Activated naive CD4-positive, alpha-beta T cell treated with anti-CD3 and anti-CD28 coated beads, Interleukin-2, amount 50 U/mL, for 24 hours (primary cell): ENCODE results near the gene MEG3.

ENCODE experiments used
- H3K27ac Mint-ChIP-seq: one replicate; pipeline ENCODE4 v1.8.0; 2021; ENCODE audit warnings: mild to moderate bottlenecking, mixed read lengths
- H3K27me3 Mint-ChIP-seq: one replicate; pipeline ENCODE4 v1.8.0; 2021; ENCODE audit warnings: mixed read lengths
- H3K36me3 Mint-ChIP-seq: one replicate; pipeline ENCODE4 v1.8.0; 2021; ENCODE audit warnings: mixed read lengths
- H3K4me1 Mint-ChIP-seq: one replicate; pipeline ENCODE4 v1.8.0; 2021; ENCODE audit warnings: mixed read lengths
- H3K4me3 Mint-ChIP-seq: one replicate; pipeline ENCODE4 v1.8.0; 2021; ENCODE audit warnings: mild to moderate bottlenecking, mixed read lengths
- H3K9me3 Mint-ChIP-seq: one replicate; pipeline ENCODE4 v1.8.0; 2021; ENCODE audit warnings: mixed read lengths

The MEG3 gene

GRCh38 chr14:100871234-100872186, 45.6 kb downstream of the MEG3 start:
- Mint-ChIP-seq H3K27ac (peak overlapping the region; percentile 43), H3K9me3 (no peaks in the 10 kb centered on the region), H3K36me3 (no peaks in the 10 kb centered on the region), H3K27me3 (no peaks in the 10 kb centered on the region), H3K4me3 (no peak overlapping the region), H3K4me1 (no peaks in the 10 kb centered on the region)

- no peaks in the 10 kb centered on the region for H3K36me3 Mint-ChIP-seq
- no peaks in the 10 kb centered on the region for H3K27me3 Mint-ChIP-seq
- no peak overlapping the region for H3K4me3 Mint-ChIP-seq
- H3K9me3 Mint-ChIP-seq: no peaks in the 10 kb centered on the region
- H3K27ac Mint-ChIP-seq: no peak overlapping the region
- H3K4me1 Mint-ChIP-seq: no peaks in the 10 kb centered on the region
These were observed 46.6 kb downstream of the MEG3 start for GRCh38 chr14:100872259-100873095.

GRCh38 chr14:100873096-100873482, 47.2 kb downstream of the MEG3 start:
- no peak overlapping the region for H3K4me3 Mint-ChIP-seq
- no peaks in the 10 kb centered on the region for H3K27me3 Mint-ChIP-seq
- no peak overlapping the region for H3K27ac Mint-ChIP-seq
- H3K4me1 Mint-ChIP-seq: no peaks in the 10 kb centered on the region
- no peaks in the 10 kb centered on the region for H3K9me3 Mint-ChIP-seq
- no peaks in the 10 kb centered on the region for H3K36me3 Mint-ChIP-seq

GRCh38 chr14:100874051-100874410, 48.1 kb downstream of the MEG3 start:
- Mint-ChIP-seq H3K36me3 (no peaks in the 10 kb centered on the region), H3K4me3 (no peak overlapping the region), H3K27me3 (no peaks in the 10 kb centered on the region), H3K9me3 (no peaks in the 10 kb centered on the region), H3K27ac (peak overlapping the region; percentile 8), H3K4me1 (no peaks in the 10 kb centered on the region)

GRCh38 chr14:100874411-100875091, 48.6 kb downstream of the MEG3 start:
- Mint-ChIP-seq H3K4me1 (no peaks in the 10 kb centered on the region), H3K27ac (no peak overlapping the region), H3K27me3 (no peaks in the 10 kb centered on the region), H3K4me3 (no peak overlapping the region), H3K9me3 (no peaks in the 10 kb centered on the region), H3K36me3 (no peaks in the 10 kb centered on the region)

GRCh38 chr14:100875126-100875525, 49.2 kb downstream of the MEG3 start:
- Mint-ChIP-seq H3K36me3 (no peaks in the 10 kb centered on the region), H3K27ac (no peak overlapping the region), H3K27me3 (no peaks in the 10 kb centered on the region), H3K4me3 (no peak overlapping the region), H3K4me1 (no peaks in the 10 kb centered on the region), H3K9me3 (no peaks in the 10 kb centered on the region)

GRCh38 chr14:100875861-100876590, 50.1 kb downstream of the MEG3 start:
- no peaks in the 10 kb centered on the region for H3K36me3 Mint-ChIP-seq
- no peaks in the 10 kb centered on the region for H3K27me3 Mint-ChIP-seq
- H3K4me3 Mint-ChIP-seq: no peak overlapping the region
- H3K27ac Mint-ChIP-seq: no peak overlapping the region
- no peaks in the 10 kb centered on the region for H3K9me3 Mint-ChIP-seq
- no peaks in the 10 kb centered on the region for H3K4me1 Mint-ChIP-seq

- Mint-ChIP-seq H3K27me3 (no peaks in the 10 kb centered on the region), H3K4me1 (no peaks in the 10 kb centered on the region), H3K36me3 (no peaks in the 10 kb centered on the region), H3K4me3 (no peak overlapping the region), H3K27ac (no peak overlapping the region), H3K9me3 (no peaks in the 10 kb centered on the region)
These were observed 52.6 kb downstream of the MEG3 start for GRCh38 chr14:100878271-100879146.

GRCh38 chr14:100879194-100879593, 53.3 kb downstream of the MEG3 start:
- Mint-ChIP-seq H3K9me3 (no peaks in the 10 kb centered on the region), H3K4me3 (no peak overlapping the region), H3K36me3 (no peaks in the 10 kb centered on the region), H3K27me3 (no peaks in the 10 kb centered on the region), H3K27ac (no peak overlapping the region), H3K4me1 (no peaks in the 10 kb centered on the region)

- H3K27ac Mint-ChIP-seq: no peak overlapping the region
- no peak overlapping the region for H3K4me3 Mint-ChIP-seq
- H3K4me1 Mint-ChIP-seq: no peaks in the 10 kb centered on the region
- no peaks in the 10 kb centered on the region for H3K9me3 Mint-ChIP-seq
- no peaks in the 10 kb centered on the region for H3K36me3 Mint-ChIP-seq
- H3K27me3 Mint-ChIP-seq: no peaks in the 10 kb centered on the region
These were observed 53.9 kb downstream of the MEG3 start for GRCh38 chr14:100879782-100880181.

- Mint-ChIP-seq H3K27ac (no peak overlapping the region), H3K9me3 (no peaks in the 10 kb centered on the region), H3K4me3 (no peak overlapping the region), H3K4me1 (no peaks in the 10 kb centered on the region), H3K36me3 (no peaks in the 10 kb centered on the region), H3K27me3 (no peaks in the 10 kb centered on the region)
These were observed 54.6 kb downstream of the MEG3 start for GRCh38 chr14:100880271-100881101.

GRCh38 chr14:100881211-100882025, 55.5 kb downstream of the MEG3 start:
- Mint-ChIP-seq H3K27ac (no peak overlapping the region), H3K9me3 (no peaks in the 10 kb centered on the region), H3K4me1 (no peaks in the 10 kb centered on the region), H3K4me3 (no peak overlapping the region), H3K27me3 (no peaks in the 10 kb centered on the region), H3K36me3 (no peaks in the 10 kb centered on the region)
